Endometrium (tissue), 2 donors: Measurements from ENCODE around the gene RCAN2.

Experiments used
- FAIRE-seq: peaks from 2 replicates; lab custom pipeline; 2012; peaks lifted over from hg19 to GRCh38; lab: Jason Lieb, UNC
- donor health status: control.
- donor health status: control.

The RCAN2 gene

GRCh38 chr6:46491201-46491627, at the start of gene RCAN2:
Gene RCAN2, minus strand, starts transcription at chr6:46491449.
- FAIRE-seq, result no peak

GRCh38 chr6:46539866-46540265, 48.6 kb upstream of the RCAN2 start:
- no peak for FAIRE-seq

DNA sequence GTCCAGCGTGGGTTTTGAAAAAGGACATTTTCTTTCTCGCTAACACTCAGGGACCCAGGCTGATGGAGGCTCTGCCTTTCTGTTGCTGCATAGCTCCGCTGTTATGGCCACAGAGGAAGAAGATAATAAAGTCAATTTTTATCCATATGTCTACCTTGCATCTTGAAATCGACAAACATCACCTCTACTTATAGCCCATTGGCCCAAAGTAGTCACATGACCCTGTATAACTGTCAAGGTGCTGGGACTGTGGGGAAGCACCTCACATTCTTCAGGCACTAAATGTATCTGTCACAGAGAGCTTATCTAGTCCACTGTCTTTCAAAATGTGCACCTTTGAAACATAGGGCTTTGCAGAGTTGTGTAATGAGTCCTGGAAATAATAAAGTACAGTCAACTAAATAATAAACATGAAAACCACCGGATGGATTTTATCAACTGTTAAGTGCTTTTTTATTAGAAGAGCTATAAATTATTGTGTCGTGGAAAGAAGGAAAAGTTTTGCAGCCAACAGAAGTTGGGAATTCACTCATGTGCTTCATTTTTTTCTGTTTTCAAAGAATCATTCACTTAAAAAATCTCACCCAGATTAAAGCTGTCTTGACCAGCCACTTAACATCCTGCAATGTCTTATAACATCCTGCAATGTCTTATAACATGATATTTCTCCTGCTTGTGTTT, 47.7 kb upstream of the RCAN2 start:
- no peak for FAIRE-seq

GRCh38 chr6:46530896-46531295, 39.6 kb upstream of the RCAN2 start:
- no peak for FAIRE-seq

GRCh38 chr6:46528961-46529750, 37.9 kb upstream of the RCAN2 start:
- FAIRE-seq, result no peak

DNA sequence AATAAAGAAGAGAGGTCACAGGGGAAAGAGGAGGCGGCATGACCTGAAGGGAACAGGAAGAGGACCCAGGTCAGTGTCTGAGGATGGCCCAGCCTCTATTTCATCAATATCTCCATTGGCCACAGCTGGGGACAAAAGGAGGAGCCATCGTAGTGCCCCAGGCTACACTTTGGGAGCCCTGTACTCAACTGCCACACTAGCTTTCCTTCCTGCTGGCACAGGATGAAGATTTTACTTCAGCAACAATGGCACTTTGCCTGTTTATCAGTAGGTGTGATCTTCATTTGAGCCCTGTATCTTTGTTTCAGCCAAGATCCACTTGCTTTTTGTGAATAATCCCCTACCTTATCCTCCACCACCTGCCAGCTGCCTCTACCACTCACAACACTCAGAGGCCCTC, 35.4 kb upstream of the RCAN2 start:
- no peak for FAIRE-seq

- FAIRE-seq, result no peak
Observed at GRCh38 chr6:46525583-46525982, 34.3 kb upstream of the RCAN2 start.

- FAIRE-seq, result no peak
Observed at GRCh38 chr6:46521464-46521971, 30.3 kb upstream of the RCAN2 start.

- FAIRE-seq, result no peak
Observed at GRCh38 chr6:46517202-46517601, 26.0 kb upstream of the RCAN2 start.

- FAIRE-seq, result no peak
Observed at GRCh38 chr6:46513533-46513932, 22.3 kb upstream of the RCAN2 start.

- FAIRE-seq, result no peak
Observed at GRCh38 chr6:46511320-46511719, 20.1 kb upstream of the RCAN2 start.

DNA sequence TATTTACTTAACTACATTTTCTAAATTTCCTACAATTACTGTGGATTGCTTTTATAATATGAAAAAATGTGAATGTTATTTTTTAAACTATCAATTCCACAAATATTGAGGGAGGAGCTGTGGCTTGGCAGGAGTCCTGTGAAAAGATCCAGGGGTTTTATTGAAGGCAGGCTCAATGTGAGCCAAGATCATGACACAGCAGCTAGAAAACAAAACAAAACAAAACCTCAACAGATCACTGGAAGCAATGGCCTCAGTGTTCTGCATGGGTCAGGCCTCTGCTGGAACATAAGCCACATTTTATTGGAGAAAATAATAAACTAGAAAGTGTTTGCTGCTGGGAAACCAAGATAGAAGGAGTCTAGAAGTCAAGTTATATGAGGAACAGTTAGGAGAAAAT, 19.4 kb upstream of the RCAN2 start:
- peak; percentile 97 for FAIRE-seq

GRCh38 chr6:46509981-46510510, 18.8 kb upstream of the RCAN2 start:
- no peak for FAIRE-seq

DNA sequence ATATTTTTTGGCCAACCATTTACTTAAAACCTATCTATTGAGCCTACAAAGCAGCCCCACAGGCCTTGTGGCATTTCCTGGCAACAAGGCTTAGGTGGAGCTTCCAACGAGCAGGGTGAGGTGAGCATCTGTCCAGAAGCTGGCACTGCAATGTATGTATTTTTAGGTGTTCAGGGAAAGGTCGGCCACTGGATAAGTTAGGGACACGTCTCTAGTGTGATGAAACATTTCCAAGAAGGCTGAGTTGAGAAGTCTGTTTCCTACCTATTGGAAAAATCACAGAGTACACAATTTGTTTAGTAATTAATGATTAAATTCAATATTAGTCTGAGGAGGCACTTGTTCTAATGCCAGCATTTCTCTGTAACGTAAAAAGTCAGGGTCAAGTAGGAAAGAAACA, 17.8 kb upstream of the RCAN2 start:
- no peak for FAIRE-seq

GRCh38 chr6:46507426-46507825, 16.2 kb upstream of the RCAN2 start:
- FAIRE-seq, result no peak

DNA sequence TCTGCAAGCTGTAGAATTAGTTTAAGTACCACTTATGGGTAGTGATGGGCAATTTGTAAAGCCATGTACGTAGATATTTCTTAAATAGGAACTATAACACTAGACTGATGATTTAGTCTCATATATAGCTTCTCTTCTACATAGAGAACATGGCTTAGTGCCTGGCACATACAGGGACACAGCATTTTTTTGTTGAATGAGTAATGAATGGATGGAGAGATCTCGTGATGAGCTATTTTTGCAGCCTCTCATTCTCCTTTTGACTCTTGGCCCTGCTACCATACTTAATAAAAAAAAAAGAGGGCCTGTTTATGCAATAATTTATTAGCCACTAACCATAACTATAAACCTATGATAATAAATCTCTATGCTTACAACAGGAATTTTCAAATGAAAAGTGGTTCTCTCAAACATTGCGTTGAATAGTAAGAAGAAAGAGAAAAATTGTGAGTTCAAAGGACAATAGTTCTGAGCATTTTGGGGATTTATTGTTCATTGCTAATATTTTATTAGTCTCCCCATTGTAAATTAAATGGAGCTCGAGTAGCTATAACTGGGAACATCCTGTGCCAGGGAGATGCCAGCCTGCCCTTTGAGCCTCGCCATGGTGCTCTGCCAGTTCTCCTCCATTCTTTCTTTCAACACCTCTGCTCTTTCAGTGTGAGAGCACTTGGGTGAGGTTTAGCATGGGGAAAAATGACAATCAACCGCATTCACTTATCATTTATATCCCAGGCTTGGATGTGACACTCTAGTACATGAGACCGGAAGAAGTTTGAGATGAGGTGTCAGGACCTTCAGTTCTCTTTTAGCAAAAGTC, 14.7 kb upstream of the RCAN2 start:
- peak; percentile 31 for FAIRE-seq

- peak; percentile 92 for FAIRE-seq
Observed at GRCh38 chr6:46504242-46504641, 13.0 kb upstream of the RCAN2 start.

DNA sequence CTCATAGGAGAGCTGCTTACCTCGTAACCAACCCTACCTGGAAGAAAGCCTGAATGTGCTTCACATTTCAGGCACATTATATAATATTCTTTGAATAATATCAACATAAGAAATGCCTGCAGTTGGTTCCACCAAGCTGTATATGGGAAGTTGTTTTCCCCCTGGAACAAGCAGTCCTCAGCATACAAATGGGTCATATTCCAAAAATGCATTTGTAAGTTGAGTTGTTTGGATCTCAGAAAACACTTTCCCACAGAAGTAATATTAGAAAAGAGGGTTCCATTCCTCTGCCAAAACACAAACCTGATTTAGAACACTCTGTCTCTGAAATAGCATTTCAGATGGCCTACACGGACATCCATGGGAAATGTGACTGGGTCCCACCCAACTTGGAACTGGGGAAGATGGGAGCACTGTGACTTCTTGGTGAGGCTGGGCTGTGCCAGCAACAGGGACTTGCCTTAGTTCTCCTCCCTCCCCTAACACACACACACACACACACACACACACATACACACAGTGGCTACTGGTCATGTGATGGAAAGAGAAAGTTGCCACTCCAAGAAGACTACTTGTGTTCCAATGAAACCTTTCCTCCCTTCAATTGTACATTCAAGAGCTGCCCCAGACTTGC, 11.4 kb upstream of the RCAN2 start:
- FAIRE-seq, result no peak

- FAIRE-seq, result no peak
Observed at GRCh38 chr6:46501136-46502089, 10.2 kb upstream of the RCAN2 start.

GRCh38 chr6:46500382-46500781, 9.1 kb upstream of the RCAN2 start:
- FAIRE-seq, result no peak
